Activated T-helper 1 cell treated with anti-CD3 and anti-CD28 coated beads, Interleukin-2, amount 50 U/mL, for 16 hours (primary cell): Measurements from ENCODE around the gene KCNH2.
A peak's percentile ranks its signal among the peaks of the same experiment; 100 is the strongest.

Experiments
- DNase-seq, 2 donors: peaks; one replicate each; pipeline ENCODE4 v3.0.0-alpha.2; 2020; ENCODE audit warnings: low read depth in 1 of 2, low spot score in 1 of 2

KCNH2 gene

DNA sequence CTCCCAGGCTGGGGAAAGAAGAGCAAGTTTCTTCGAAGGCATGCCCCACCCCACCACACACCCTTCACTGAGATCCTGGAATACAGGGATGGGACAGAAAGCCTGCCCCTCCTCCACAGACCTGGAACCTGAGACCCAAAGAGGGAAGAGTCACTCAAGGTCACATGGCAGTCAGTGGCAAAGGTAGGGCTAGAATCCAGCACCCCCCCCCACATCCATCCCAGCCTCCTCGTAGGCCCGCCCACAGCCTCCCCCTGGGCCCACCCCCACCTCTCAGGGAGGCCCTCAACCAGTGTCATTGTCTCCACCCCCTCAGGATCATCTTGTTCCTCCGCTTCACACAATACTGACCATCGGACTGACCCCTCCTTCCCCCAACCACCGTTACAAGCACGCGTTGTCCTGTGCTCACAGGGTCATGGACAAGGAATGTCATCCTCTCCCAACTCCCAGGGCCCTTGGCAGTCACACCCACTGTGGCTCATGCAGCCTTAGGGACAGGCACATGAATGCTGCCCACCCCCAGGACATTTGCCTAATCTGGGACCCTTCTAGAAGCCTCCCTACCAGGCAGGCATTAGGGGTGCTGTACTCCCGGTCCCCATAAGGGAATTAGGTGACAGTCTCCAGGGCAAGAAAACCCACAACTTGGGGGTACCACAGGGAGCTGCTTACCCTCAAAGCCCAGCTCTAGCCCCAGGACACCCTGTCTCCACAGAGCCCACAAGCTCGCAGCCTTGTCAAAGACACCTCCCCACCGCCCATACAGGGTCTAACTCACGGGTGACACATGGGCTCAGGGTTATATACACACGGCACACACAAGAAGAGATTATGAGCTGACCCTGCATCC lies 1.4 kb downstream of the KCNH2 start:
- no peak for DNase-seq

DNA sequence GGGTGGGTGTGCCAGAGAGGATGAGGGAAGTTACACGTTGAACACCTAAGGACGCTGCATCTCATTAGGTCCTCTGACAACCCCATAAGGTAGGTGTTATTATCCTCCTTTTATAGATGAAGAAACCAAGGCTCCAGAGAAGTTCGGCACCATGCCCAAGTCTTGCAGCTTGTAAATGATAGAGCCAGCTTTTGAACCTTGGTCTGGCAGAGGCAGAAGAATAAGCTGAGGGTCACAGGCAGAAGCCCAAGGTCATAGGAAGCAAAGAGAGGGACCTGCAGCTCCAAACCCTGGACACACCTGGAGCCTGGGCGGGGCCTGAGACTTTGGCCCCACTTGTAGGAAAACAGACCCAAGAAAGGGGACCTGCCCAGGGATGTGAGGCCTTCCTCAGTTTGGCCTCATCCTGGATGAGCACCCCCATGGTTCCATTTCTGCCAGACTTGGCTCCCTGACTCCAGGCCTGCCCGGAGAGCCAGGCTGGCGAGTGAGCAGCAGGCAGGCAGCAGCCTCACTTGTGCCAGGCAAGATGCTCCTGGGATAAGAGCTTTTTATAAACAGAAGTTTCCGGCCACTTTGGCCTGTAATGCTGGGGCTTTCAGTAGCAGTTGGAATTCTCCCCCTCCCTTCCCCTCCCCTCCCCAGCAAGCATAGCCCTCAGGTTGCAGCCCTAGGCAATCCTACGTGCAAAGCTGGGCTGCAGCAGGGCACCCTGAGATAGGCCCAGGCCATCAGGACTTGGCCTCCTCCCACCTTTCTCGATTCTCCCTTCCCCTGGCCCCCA lies 2.4 kb downstream of the KCNH2 start:
- DNase-seq: no peak

DNA sequence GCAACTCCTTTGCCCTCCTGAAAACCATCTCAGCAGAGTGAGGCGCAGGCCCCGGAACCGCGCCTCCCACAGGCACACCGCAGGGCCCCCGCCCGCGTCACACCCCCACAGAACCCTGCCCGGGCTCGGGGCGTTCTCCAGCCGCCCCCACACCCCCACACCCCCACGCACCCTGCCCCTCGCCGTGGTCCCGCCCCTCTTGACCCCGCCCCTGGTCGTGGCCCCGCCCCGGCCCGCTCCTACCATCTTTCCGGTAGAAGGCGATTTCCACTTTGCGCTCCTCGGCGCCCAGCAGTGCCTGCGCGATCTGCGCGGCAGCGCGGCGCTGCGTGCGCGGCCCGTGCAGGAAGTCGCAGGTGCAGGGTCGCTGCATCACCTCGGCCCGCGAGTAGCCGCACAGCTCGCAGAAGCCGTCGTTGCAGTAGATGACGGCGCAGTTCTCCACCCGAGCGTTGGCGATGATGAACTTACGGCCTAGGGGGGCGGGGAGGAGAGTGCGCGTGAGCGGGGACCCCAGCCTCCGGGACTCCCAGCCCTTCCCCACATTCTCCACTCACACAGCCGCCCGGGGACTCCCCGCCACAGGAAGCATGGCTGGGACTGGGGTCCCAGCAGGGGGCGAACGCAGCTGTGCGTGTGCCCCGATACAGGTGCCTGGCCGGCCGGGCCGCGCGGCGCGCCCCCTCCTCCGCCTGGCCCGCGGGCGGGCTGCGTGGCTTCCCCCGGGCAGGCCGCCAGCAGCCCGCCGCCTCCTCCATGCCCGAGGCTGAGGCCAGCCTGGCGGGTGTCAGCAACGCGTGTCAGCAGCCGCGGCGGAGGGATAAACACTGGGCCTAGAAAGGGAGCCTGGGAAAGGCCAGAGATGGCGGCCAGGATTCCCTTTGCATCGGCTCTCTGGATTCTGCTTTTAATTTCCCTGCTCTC lies 3.4 kb downstream of the KCNH2 start:
- peak; percentile 70 to 73 for DNase-seq

DNA sequence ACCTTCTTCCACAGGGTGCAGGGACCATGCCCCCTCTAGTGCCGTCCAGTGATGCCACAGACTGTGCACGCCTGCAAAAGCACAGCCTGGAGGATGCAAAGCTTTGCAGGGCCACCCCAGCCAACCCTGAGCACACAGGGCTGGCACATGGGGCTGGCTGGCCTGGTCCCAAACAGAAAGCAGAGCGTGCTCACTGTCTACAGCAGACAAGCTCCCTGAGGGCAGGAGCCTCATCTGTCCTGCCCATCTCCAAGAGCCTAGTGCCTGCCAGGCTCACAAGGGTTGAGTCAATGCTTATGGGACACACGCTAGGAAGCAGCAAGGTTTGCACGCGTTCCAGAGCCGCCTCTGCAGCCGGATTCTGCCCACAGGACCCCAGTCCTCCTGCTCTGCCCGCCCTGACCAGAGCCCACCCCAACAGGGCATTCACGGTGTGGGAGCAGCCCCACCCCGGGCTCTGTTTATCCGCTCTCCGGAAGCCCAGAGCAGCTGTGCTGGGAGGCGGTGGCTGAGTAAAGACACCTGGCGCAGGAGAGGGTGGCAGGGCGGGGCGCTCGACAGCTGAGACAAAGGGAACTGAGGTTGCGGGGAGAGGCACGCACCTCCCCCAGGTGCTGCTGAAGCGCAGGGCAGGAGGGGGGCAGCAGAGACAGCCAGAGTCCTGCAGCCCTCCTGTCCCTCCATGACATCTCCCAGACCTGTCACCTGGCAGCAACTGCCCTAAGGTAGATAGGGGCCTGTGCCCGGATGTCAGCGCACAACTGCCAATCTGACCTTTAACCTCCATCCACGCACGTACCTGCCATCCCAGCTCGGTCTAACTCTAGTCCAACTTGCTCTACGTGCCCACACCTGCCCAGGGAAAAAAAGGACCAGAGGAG lies 4.3 kb downstream of the KCNH2 start:
- DNase-seq: no peak

DNA sequence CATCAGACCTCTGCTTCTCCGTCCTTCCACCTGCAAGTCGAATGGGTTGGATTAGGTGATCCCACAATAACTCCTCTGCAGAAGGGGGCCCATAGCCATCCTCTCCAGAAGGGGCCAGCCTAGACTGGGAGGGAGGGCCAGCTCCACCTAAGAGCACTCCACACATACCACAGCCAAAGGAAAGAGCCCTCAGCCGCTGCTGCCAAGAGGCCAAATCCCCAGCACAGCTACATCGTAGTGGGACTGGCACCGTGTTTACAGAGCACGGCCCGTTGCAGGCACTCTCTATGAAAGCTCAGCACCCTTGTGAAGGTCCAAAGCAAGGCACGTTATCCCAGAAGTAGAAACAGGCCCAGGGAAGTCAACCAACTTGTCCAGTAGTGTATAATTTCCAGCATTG lies 5.4 kb downstream of the KCNH2 start:
- DNase-seq: no peak

DNA sequence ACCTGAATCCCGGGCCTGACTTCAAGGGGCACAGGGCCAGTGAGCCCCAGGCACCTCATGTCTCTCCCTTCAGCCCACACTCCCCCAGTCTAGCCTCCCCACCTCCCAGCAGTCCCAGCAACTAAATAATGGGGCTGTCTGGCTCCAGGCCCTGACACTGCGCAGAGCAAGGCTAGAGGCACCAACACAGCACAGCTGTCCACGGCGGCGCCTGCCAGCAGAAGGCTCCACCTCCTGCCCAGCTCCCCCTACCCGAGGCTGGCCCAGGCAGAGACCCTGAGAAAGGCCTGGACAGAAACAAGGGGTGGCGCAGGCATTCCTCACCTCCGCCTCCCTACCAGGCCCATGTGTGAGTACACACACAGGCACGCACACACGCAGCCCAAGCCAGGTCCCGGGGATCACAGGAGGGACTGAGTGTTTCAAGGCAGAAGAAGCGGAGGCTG lies 6.1 kb downstream of the KCNH2 start:
- DNase-seq: no peak

DNA sequence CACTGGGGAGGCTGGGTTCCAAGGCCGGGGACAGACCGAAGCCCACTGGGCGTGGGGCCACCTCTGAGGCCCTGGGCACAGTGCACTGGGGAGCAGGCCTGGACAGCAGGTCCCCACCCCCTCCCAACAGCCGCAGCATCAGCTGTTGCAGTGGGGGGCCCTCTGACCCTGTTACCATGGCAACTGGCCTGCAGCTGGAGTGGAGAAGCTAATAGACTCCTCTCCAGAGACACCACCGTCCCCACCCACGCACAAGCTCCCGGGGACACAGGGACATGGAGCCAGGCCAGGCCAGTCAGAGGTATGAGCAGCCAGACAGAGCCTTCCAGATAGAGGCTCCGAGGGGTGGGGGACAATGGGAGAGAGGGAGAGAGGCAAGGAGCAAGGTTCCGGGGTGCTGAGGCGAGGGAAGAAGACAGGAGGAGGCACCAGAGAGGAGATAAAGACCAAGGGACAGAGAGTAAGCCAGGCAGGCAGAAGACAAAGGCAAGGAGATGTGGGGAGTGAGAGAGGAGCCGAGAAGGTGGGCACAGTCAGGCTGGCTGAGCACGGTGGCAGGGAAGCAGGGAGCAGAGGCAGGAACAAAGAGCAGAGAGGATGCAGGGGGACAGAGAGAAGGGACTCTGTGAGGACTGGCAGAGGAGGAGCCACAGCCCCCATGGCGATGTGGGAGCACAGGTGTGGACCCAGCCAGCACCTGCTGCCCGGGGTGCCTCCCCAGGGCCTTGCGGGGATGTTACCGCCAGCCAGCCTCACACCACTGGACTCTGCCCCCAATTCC lies 6.7 kb downstream of the KCNH2 start:
- no peak for DNase-seq

DNA sequence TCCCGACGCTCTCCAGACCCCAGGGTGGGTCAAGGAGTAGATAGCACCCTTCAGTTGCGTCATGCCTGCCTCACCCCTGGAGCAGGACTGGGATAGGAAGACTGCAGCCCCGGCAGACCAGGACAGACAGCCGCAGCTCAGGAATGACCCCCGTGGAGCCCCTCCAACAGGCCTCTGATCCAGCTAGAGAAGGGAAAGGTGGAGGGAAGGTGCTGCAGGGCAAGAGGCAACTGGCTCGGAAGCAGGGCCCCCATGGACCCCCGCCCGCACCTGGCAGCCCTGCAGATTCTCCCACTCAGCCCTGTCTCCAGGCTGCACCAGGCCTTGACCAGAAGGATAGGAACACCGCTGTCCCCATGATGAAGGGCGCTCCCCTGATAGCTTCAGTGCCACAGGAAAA lies 7.7 kb downstream of the KCNH2 start:
- DNase-seq: no peak

DNA sequence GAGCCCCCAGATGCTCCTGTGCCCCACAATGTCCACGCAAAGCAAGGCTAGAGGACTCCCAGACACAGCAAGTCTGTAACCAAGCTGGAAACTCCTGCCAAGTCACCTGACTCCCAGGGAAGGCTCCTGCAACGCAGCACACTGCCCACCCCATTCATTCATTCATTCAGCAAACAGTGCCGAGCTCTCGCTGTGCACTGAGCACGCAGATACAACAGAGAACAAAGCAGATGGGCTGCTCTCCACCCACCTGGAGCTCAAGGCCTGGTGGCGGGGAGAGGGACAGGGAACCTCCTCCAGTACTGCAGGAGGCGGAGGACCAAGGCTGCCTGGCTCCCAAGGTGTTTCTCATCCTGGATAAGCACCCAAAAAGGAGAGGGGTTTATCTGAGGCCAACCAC lies 8.6 kb downstream of the KCNH2 start:
- no peak for DNase-seq

DNA sequence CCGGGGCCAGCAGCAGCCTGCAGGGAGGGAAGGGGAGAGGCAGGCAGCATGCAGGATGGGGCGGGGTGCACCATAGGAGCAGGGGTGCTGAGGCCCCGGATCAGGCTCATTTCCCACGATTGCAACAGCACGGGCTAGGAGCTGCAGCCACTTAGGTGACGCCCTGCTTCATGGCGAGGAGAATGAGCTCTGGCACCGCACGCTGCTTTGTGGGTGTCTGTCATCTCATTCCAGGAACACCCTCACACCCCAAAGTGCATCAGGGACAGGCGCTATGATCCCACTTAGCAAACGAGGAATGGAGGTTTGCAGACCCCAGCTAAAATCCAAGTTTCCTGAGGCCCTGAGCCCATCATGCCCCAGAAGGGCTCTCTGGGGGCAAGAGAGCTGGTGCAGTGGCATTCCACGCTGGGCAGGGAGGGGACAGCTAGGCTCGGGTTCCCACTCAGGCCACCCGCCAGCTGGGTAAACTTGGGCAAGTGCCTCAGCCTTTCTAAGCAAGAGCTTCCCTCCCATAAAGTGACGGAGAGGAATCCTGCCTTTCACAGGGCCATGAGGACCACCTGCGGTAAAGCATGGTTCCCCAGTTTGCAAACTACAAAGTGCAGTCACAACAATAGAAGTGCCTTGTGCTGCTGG lies 9.3 kb downstream of the KCNH2 start:
- DNase-seq: no peak

DNA sequence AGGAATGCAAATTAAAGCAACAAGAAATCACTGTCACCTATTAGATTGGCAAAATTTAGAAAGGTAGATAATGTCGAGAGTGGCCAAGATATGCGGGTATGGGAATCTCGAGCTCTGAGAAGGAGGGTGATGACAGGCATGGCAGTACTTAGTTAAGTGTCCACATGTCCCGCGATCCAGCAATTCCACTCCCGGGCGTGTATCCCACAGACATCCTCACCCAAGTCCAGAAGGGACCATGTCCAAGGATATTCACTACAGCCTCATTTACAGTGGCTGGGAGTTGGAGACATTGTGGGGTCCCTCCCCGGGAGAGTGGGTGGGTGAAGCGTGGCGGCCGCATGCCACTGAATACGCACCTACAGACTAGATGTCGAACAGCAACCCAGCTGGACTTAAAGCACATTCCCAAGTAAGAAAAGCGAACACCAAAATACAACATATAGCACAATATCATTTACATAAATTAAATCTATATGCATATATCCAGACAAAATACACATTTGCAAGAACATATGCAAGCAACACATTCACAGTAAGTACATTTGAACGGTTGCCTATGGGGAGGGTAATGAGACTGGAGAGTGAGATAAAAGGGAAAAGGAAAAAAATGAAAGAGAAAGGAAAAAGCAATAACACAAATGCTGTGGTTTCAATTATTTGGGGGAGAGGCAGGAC lies 9.9 kb downstream of the KCNH2 start:
- DNase-seq: no peak

DNA sequence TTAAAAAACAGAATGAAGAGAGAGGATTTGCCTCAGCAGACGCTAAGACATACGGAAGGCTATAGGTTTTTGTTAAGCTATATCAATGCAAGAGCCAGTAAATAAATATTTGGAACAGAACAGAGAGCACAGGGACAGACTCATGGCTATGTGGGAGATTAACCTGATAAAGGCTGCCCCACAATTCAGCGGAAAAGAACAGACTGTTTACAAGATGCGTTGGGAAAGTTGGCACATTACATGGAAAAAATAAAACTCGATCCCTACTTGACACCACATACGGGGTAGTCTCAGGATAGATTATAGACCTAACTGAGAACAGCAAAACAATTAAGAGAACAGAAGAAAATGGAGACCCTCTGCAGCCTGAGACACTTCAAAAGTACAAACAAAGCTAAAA lies 10.8 kb downstream of the KCNH2 start:
- DNase-seq: no peak

DNA sequence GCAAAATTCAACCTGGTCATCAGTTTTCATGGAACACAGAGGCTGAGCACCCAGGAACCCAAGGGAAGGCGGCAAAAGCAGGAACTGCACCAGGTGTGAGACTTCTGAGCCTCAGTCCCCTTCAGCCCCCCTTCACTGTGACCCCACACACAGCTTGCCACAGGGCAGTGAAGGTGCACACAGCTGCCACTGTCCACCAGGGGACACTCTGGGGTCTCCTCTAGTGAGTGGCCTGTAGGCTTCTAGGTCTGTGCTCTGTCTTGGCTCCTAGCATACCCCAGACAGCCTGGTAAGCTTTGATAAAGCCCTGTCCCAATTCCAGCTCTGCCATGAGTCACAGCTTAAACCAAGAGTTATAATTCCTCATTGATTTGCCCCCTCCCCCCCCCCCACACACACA lies 12.1 kb downstream of the KCNH2 start:
- no peak for DNase-seq

DNA sequence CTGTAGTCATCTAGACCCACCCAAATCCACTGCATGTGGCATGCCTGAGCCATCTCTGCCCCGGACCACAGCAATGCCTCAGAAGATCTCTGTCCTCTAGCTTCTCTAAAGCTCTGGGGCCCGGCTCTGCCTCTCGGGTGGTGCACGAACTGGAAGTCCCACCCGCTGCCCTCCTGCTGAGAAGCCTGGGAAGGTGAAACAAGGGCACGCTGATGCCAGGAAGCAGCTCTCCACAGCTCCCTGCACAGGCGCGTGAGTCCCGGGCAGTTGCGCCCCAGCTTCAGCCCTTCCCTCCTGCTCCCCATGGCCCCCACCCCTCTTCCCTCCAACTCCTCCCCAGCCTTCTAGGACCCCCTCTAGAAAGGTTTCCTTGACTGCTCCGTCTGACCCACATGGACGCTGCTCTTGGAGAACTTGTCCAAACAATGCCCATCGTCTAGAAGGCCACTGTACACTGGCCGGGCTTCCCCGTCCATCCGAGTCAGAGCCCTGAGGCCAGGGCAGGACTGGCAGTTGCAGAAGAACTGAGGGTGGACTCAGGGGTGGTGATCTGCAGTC lies 12.8 kb downstream of the KCNH2 start:
- no peak for DNase-seq

DNA sequence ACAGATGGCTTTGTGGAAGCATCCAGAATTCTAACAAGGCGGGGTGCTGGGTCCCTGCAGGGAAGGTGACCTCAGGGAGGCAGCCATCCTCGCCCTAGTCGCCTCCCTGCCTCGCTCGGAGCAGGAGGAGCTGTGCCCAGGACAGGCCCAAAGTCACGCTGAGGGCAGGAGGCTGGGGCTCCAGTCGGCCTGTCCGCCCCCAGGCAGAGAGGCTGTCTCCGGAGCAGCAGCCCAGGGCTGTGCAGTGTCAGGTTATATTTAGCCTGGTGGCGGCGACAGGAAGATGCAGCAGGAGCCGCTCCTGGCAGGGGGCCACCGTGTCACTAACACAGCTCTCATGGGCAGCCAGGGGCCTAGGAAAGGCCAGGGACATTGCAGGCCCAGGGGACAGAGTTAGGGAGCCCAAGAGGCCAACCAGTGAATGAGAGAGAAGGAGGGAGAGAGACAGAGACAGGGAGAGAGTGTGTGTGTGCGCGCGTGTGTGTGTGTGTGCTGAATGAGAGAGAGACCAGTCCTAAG lies 13.5 kb downstream of the KCNH2 start:
- DNase-seq: no peak

DNA sequence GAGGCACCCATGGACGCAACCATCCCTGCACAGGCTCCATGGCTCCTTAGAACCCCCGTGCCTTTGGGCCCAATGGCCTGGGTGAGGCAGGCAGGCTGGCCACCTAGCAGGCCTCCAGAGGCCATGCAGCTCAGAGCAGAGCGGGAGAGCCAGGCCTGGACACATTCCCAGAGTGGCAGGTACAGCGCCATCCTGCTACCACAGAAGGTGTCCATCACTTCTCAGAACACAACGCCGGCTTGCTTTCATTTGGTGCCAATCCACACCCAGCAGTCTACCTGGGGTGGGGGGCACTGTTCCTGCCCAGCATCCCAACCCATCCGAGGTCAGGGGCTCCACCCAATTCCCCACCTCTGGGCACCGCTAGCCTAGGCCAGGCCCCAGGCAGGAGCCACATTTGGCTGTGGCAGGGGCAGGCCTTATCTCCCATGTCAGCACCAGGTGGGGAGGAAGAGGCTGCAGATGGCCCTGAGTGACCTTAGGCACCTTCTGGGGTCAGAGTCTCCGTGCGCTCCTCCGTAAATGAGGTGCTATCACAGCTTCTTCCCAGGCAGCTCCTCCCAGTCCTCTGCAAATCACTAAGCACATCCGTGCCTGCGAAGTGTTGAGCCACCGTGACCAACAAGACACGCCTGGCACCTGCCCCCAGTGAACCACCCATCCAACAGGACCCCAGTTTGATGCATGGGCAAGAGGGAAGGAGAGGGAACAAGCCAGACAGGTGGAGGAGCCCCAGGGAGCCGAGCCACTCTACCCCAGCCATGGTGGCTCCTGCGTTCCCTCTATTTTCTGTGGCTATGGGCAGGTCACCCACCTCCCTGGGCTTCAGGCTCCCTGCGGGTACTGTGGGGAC lies 14.2 kb downstream of the KCNH2 start:
- DNase-seq: no peak
